WTC11 (cell line): ENCODE data around the gene FBXL16. TPM values are rescaled to one million over a fixed set of nuclear protein-coding genes. Genes with fewer than 3 reads are reported as not detected.

Experiments
- ATAC-seq: fragments of 200-7000 bp; cut with Tn5 transposase; 2 replicates; pipeline ENCODE4 v1.10.0; 2021; ENCODE audit warnings: mild to moderate bottlenecking, moderate library complexity
- CTCF ChIA-PET: fragments of 300-600 bp; sonication (Branson Sonifier 250); formaldehyde crosslinking; loops from one replicate; lab custom pipeline; 2021; ENCODE audit warnings: antibody characterized with exemption; lab: Charles Lee
- POLR2A ChIA-PET: fragments of 350-600 bp; sonication (Branson Sonifier 250); formaldehyde crosslinking; loops from one replicate; lab custom pipeline; 2021; ENCODE audit warnings: antibody characterized with exemption; lab: Charles Lee
- DNase-seq: peaks from one replicate; pipeline ENCODE4 v3.0.0; 2021; ENCODE audit warnings: low spot score
- H3K27ac Mint-ChIP-seq: 2 replicates; pipeline ENCODE4 v1.8.0; 2021; ENCODE audit warnings: mixed read lengths
- H3K27me3 Mint-ChIP-seq: 2 replicates; pipeline ENCODE4 v1.8.0; 2021; ENCODE audit warnings: low read depth, mild to moderate bottlenecking, moderate library complexity, mixed read lengths
- H3K36me3 Mint-ChIP-seq: 2 replicates; pipeline ENCODE4 v1.8.0; 2021; ENCODE audit warnings: mixed read lengths
- H3K4me1 Mint-ChIP-seq: 2 replicates; pipeline ENCODE4 v1.8.0; 2022; ENCODE audit warnings: mixed read lengths
- H3K4me3 Mint-ChIP-seq: 2 replicates; pipeline ENCODE4 v1.8.0; 2021; ENCODE audit warnings: mild to moderate bottlenecking, moderate library complexity, mixed read lengths
- H3K9me3 Mint-ChIP-seq: 2 replicates; pipeline ENCODE4 v1.8.0; 2021; ENCODE audit warnings: mixed read lengths
- ETV6 ChIP-seq: sonication (generic); formaldehyde crosslinking; IDR thresholded peaks from 2 replicates; pipeline ENCODE4 v1.8.1; 2022; ENCODE audit warnings: mild to moderate bottlenecking, missing genetic modification reagents
- FOXK1 ChIP-seq: sonication (generic); formaldehyde crosslinking; IDR thresholded peaks from 2 replicates; pipeline ENCODE4 v1.8.0; 2022; ENCODE audit warnings: mild to moderate bottlenecking, moderate library complexity, missing genetic modification reagents
- FOXP1 ChIP-seq: sonication (generic); formaldehyde crosslinking; IDR thresholded peaks from 2 replicates; pipeline ENCODE4 v1.8.0; 2022; ENCODE audit warnings: missing genetic modification reagents, mild to moderate bottlenecking, moderate library complexity, borderline replicate concordance
- HMGA2 ChIP-seq: fragments of 250-450 bp; sonication (Bioruptor Pico); IDR thresholded peaks from 2 replicates; pipeline ENCODE4 v1.4.0; 2021; ENCODE audit warnings: mild to moderate bottlenecking, moderate library complexity
- HMGXB4 ChIP-seq: sonication (generic); formaldehyde crosslinking; IDR thresholded peaks from 2 replicates; pipeline ENCODE4 v1.8.1; 2023; ENCODE audit warnings: mild to moderate bottlenecking, moderate library complexity, missing genetic modification reagents
- JAZF1 ChIP-seq: fragments of 250-450 bp; sonication (Bioruptor Pico); IDR thresholded peaks from 2 replicates; pipeline ENCODE4 v1.9.0; 2021; ENCODE audit warnings: moderate library complexity, mild to moderate bottlenecking, inconsistent platforms
- NFATC4 ChIP-seq: fragments of 250-450 bp; sonication (Bioruptor Pico); IDR thresholded peaks from 2 replicates; pipeline ENCODE4 v1.9.0; 2021; ENCODE audit warnings: mild to moderate bottlenecking
- NFYB ChIP-seq: sonication (generic); formaldehyde crosslinking; conservative IDR thresholded peaks from 2 replicates; pipeline ENCODE4 v1.8.0; 2022; ENCODE audit warnings: low read depth, missing genetic modification reagents
- NR2C2 ChIP-seq: sonication (generic); formaldehyde crosslinking; IDR thresholded peaks from 2 replicates; pipeline ENCODE4 v1.8.0; 2022; ENCODE audit warnings: mild to moderate bottlenecking, missing genetic modification reagents
- OVOL2 ChIP-seq: fragments of 250-450 bp; sonication (Bioruptor Pico); IDR thresholded peaks from 2 replicates; pipeline ENCODE4 v1.9.0; 2021; ENCODE audit warnings: mild to moderate bottlenecking, borderline replicate concordance
- PRRX2 ChIP-seq: fragments of 250-450 bp; sonication (Bioruptor Pico); IDR thresholded peaks from 2 replicates; pipeline ENCODE4 v1.8.0; 2021; ENCODE audit warnings: mild to moderate bottlenecking
- TEAD4 ChIP-seq: sonication (generic); formaldehyde crosslinking; IDR thresholded peaks from 2 replicates; pipeline ENCODE4 v1.8.0; 2022; ENCODE audit warnings: mild to moderate bottlenecking, missing genetic modification reagents
- ZBTB21 ChIP-seq: sonication (generic); formaldehyde crosslinking; IDR thresholded peaks from 2 replicates; pipeline ENCODE4 v1.8.1; 2023; ENCODE audit warnings: mild to moderate bottlenecking, missing genetic modification reagents, borderline replicate concordance
- ZNF121 ChIP-seq: sonication (generic); formaldehyde crosslinking; IDR thresholded peaks from 2 replicates; pipeline ENCODE4 v1.8.0; 2023; ENCODE audit warnings: missing genetic modification reagents
- ZNF219 ChIP-seq: sonication (generic); formaldehyde crosslinking; IDR thresholded peaks from 2 replicates; pipeline ENCODE4 v1.8.0; 2023; ENCODE audit warnings: missing genetic modification reagents, mild to moderate bottlenecking, borderline replicate concordance
- ZNF416 ChIP-seq: fragments of 250-450 bp; sonication (Bioruptor Pico); IDR thresholded peaks from 2 replicates; pipeline ENCODE4 v1.9.0; 2021; ENCODE audit warnings: mild to moderate bottlenecking, inconsistent platforms
- ZNF423 ChIP-seq: fragments of 250-450 bp; sonication (Bioruptor Pico); IDR thresholded peaks from 2 replicates; pipeline ENCODE4 v2.1.2; 2022; ENCODE audit warnings: mild to moderate bottlenecking, moderate library complexity
- total RNA-seq: library from RNA; stranded (reverse); gene quantifications from 3 replicates; pipeline ENCODE4 v1.2.3, GENCODE V29; 2021
- TF ChIP-seq, protein P1 (sequence below): sonication (generic); formaldehyde crosslinking; IDR thresholded peaks from 2 replicates; pipeline ENCODE4 v1.8.1; 2022; ENCODE audit warnings: mild to moderate bottlenecking, missing genetic modification reagents, moderate library complexity, borderline replicate concordance
- TF ChIP-seq, protein P2 (sequence below): sonication (generic); formaldehyde crosslinking; conservative IDR thresholded peaks from 2 replicates; pipeline ENCODE4 v1.8.1; 2023; ENCODE audit warnings: mild to moderate bottlenecking, low read depth, missing genetic modification reagents, moderate library complexity
- TF ChIP-seq, protein P3 (sequence below): sonication (generic); formaldehyde crosslinking; IDR thresholded peaks from 2 replicates; pipeline ENCODE4 v1.8.1; 2022; ENCODE audit warnings: low read depth, mild to moderate bottlenecking, moderate library complexity, missing genetic modification reagents, borderline replicate concordance
- TF ChIP-seq, protein P4 (sequence below): sonication (generic); formaldehyde crosslinking; IDR thresholded peaks from 2 replicates; pipeline ENCODE4 v1.8.0; 2023; ENCODE audit warnings: missing genetic modification reagents, mild to moderate bottlenecking, borderline replicate concordance

FBXL16 gene
- total RNA-seq, 1 experiment from 2014 or later = 22.7 TPM

DNA sequence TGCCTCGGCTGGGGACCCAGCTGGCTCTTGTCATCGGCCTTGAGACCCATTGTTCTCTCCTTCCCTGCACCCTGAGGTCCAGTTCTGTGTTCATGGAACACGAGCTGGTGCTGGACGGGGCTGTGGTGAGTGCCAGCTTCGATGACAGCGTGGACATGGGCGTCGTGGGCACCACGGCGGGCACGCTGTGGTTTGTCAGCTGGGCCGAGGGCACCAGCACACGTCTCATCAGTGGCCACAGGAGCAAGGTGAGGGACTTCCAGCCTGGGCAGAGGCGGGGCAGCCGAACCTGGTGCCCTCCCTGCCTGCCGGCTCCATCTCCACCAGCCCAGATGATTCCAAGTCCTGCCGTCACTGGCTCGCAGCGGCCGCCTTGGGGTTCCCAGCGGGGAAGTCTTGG is 43.0 kb downstream of the FBXL16 start:
- Mint-ChIP-seq H3K27ac (no peak overlapping the region), H3K4me3 (no peak overlapping the region), H3K9me3 (no peaks in the 10 kb centered on the region), H3K27me3 (no peaks in the 10 kb centered on the region), H3K36me3 (no peaks in the 10 kb centered on the region), H3K4me1 (peaks cover 4% of the 10 kb centered on the region)
- DNase-seq = no peak
- POLR2A ChIA-PET = interaction anchor here (1.1 kb wide), 1 partner anchor 65 kb away, joined by 3 read pairs; no protein-coding TSS in a partner anchor
- TF ChIP-seq HMGXB4 = no peak
- TF ChIP-seq ZNF219 (CRISPR knock-in tag) = no peak
- no peak for TF ChIP-seq TEAD4
- no peak for TF ChIP-seq NFATC4 (CRISPR knock-in tag)
- TF ChIP-seq NFYB (CRISPR knock-in tag) = no peak
- TF ChIP-seq OVOL2 = no peak
- no peak for TF ChIP-seq ZNF121 (CRISPR knock-in tag)
- TF ChIP-seq ZNF423 (CRISPR knock-in tag) = no peak
- TF ChIP-seq FOXP1 (CRISPR knock-in tag) = no peak
- TF ChIP-seq, protein P1, sequence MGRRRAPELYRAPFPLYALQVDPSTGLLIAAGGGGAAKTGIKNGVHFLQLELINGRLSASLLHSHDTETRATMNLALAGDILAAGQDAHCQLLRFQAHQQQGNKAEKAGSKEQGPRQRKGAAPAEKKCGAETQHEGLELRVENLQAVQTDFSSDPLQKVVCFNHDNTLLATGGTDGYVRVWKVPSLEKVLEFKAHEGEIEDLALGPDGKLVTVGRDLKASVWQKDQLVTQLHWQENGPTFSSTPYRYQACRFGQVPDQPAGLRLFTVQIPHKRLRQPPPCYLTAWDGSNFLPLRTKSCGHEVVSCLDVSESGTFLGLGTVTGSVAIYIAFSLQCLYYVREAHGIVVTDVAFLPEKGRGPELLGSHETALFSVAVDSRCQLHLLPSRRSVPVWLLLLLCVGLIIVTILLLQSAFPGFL (CRISPR knock-in tag) = no peak
- TF ChIP-seq, protein P2, sequence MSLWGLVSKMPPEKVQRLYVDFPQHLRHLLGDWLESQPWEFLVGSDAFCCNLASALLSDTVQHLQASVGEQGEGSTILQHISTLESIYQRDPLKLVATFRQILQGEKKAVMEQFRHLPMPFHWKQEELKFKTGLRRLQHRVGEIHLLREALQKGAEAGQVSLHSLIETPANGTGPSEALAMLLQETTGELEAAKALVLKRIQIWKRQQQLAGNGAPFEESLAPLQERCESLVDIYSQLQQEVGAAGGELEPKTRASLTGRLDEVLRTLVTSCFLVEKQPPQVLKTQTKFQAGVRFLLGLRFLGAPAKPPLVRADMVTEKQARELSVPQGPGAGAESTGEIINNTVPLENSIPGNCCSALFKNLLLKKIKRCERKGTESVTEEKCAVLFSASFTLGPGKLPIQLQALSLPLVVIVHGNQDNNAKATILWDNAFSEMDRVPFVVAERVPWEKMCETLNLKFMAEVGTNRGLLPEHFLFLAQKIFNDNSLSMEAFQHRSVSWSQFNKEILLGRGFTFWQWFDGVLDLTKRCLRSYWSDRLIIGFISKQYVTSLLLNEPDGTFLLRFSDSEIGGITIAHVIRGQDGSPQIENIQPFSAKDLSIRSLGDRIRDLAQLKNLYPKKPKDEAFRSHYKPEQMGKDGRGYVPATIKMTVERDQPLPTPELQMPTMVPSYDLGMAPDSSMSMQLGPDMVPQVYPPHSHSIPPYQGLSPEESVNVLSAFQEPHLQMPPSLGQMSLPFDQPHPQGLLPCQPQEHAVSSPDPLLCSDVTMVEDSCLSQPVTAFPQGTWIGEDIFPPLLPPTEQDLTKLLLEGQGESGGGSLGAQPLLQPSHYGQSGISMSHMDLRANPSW (CRISPR knock-in tag) = no peak
- no peak for TF ChIP-seq ZNF416 (CRISPR knock-in tag)
- ATAC-seq = no peak
- CTCF ChIA-PET = interaction anchor here (0.8 to 3.1 kb wide), 5 partner anchors 13 to 40 kb away, joined by 3 to 7 read pairs (median 5); partner anchors contain the start of genes METTL26 and WDR90

GRCh38 chr16:662095-662494 is 43.5 kb downstream of the FBXL16 start:
- POLR2A ChIA-PET = interaction anchor here (1.1 kb wide), 1 partner anchor 66 kb away, joined by 3 read pairs; no protein-coding TSS in a partner anchor
- Mint-ChIP-seq H3K4me3 (no peak overlapping the region), H3K36me3 (no peaks in the 10 kb centered on the region), H3K9me3 (no peaks in the 10 kb centered on the region), H3K4me1 (peaks cover 4% of the 10 kb centered on the region), H3K27ac (no peak overlapping the region), H3K27me3 (no peaks in the 10 kb centered on the region)
- TF ChIP-seq ZNF423 (CRISPR knock-in tag) (no peak), OVOL2 (no peak), JAZF1 (CRISPR knock-in tag) (no peak), NR2C2 (CRISPR knock-in tag) (no peak), FOXK1 (CRISPR knock-in tag) (no peak), ETV6 (no peak), ZBTB21 (CRISPR knock-in tag) (no peak), HMGA2 (no peak), PRRX2 (no peak)
- TF ChIP-seq, protein P3, sequence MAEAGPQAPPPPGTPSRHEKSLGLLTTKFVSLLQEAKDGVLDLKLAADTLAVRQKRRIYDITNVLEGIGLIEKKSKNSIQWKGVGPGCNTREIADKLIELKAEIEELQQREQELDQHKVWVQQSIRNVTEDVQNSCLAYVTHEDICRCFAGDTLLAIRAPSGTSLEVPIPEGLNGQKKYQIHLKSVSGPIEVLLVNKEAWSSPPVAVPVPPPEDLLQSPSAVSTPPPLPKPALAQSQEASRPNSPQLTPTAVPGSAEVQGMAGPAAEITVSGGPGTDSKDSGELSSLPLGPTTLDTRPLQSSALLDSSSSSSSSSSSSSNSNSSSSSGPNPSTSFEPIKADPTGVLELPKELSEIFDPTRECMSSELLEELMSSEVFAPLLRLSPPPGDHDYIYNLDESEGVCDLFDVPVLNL (CRISPR knock-in tag) = no peak
- TF ChIP-seq, protein P4, sequence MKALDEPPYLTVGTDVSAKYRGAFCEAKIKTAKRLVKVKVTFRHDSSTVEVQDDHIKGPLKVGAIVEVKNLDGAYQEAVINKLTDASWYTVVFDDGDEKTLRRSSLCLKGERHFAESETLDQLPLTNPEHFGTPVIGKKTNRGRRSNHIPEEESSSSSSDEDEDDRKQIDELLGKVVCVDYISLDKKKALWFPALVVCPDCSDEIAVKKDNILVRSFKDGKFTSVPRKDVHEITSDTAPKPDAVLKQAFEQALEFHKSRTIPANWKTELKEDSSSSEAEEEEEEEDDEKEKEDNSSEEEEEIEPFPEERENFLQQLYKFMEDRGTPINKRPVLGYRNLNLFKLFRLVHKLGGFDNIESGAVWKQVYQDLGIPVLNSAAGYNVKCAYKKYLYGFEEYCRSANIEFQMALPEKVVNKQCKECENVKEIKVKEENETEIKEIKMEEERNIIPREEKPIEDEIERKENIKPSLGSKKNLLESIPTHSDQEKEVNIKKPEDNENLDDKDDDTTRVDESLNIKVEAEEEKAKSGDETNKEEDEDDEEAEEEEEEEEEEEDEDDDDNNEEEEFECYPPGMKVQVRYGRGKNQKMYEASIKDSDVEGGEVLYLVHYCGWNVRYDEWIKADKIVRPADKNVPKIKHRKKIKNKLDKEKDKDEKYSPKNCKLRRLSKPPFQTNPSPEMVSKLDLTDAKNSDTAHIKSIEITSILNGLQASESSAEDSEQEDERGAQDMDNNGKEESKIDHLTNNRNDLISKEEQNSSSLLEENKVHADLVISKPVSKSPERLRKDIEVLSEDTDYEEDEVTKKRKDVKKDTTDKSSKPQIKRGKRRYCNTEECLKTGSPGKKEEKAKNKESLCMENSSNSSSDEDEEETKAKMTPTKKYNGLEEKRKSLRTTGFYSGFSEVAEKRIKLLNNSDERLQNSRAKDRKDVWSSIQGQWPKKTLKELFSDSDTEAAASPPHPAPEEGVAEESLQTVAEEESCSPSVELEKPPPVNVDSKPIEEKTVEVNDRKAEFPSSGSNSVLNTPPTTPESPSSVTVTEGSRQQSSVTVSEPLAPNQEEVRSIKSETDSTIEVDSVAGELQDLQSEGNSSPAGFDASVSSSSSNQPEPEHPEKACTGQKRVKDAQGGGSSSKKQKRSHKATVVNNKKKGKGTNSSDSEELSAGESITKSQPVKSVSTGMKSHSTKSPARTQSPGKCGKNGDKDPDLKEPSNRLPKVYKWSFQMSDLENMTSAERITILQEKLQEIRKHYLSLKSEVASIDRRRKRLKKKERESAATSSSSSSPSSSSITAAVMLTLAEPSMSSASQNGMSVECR (CRISPR knock-in tag) = no peak
- CTCF ChIA-PET = interaction anchor here (0.8 to 3.1 kb wide), 5 partner anchors 13 to 40 kb away, joined by 3 to 7 read pairs (median 5); partner anchors contain the start of genes METTL26 and WDR90
- no peak for ATAC-seq
- no peak for DNase-seq
